HL-60/S4 treated with phorbol 12-myristate 13-acetate at 8.2 ng/mL for 4 days and 3 days (cell line): ENCODE results near the gene ZBTB20.

ENCODE experiments used
- in situ Hi-C: fragments of 300-500 bp; cut with MboI; formaldehyde crosslinking; loops from 2 replicates; pipeline ENCODE4 v1.15.0; 2022; ENCODE audit warnings: low sequenced_read_pairs

Gene ZBTB20

DNA sequence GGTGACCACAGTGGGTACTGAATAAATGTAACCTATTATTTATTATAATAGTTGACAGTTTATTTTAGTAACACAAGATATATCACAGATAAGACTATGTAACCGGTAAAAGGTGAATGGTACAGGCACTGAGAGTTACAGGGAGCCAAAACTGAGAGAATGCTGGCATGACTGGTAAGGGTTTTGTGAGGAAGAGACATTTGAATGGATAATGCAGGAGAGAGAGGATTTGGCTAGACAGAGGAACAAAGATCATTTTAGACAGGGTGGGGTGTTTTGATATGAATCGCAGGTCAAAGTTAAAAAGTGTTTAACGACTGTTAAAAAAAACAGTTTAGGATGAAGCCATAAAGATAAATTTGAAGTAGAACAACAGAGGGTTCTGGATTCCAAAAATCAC is 421.1 kb downstream of the ZBTB20 start:
- in situ Hi-C loops, result no loop called here

DNA sequence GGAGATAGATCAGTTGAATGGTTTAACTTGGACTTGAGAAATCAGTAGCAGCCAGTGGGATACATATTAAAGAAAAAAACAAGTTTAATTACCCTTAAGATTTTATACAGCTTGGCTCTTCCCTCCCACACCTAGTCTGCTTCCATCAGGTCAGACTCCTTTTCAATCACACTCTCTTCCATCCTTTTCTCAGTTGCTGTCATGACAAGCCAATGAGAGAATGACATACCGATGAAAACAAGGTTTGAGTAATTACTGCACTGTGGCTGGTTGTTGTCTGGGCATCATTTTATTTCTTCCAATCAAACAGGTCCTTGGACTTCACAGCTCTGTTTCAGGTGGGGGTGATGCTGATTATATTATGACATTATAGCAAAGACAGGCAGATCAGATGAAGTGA is 424.6 kb downstream of the ZBTB20 start:
- in situ Hi-C loops, result no loop called here

DNA sequence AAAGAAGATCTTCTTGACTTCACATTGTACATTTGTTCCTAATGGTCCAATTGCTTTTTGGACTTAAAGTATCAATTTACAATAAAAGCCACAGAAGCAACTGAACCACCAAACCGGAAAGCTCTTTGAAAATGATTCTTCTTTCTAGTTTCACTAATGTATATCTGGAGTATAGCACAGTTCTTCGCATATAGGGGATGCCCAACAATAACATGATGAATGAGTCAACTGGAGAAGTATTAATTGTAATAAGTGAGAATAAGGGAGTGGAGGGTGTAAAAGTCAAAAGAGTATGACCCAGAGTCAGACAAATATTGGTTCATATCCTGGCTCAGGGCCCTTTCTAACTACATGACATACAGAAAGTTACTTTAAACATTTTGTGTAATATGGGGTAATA is 425.2 kb downstream of the ZBTB20 start:
- in situ Hi-C loops, result no loop called here

DNA sequence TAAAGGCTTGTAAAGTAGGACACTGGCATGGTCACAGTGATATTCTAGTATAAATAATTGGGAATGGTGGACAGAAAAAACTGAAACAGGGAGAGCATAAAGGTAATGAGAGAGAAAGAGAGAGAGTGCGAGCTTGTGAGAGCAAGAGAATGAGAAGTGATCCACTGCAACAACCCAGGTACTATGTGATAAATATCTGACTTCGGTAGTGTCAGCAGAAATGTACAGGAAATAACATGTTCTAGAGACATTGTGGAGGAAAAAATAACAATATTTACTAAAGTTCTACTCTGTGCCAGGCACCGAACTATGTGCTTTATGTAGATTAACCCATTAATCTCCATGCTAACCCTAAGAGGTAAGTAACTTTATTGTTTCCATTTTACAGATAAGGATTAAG is 425.9 kb downstream of the ZBTB20 start:
- in situ Hi-C loops, result no loop called here

DNA sequence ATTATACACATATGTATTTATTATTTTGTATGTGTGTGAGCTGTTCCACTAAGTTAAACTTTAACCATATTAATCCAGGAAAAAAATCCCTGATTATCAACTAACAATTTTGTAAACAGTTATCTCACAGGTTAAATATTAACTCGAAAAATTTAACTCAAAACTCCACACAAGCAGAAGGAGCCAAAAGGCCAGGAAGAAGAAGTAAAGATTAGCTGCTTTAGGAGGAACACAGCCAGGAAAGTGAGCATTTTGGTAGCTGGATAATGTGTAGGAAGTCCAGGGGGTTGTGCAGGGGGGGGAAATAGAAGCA is 428.2 kb downstream of the ZBTB20 start:
- in situ Hi-C loops, result no loop called here

DNA sequence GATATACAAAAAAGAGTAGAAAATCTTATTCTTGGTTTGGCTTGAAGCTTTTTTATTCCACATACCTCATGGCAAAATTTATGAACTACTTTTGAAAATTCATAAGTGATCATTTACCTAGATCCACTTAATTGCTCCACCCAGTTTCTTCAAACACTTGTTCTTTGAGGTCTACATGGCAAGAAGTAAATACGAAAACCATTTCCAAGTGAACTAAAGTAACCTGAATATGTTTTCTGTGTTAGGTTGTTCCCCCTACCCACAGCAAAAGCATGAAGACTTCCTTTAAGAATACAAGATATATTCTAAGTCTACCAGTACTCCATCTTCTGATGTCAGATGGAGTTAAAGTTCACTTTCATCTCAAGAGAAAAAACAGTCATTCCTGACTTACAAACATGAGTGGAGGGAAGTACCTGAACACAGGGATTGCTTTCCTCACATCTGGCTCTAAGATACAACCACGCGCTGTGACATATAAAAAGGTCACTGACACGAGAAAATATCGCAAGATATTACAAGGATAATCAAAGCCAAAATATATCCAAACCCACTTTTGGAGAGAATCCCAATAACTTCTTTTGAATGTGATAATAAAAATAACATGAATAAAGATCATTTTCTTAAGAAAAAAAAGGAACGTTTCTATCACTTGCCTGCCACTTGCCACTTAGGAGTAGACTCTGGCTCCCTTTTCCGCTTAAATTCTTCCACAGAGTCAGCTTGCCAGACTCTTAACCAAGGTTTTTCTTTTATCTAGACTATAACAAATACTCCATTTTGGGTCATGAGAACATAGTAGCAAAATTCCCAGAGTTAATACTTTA is 428.8 kb downstream of the ZBTB20 start:
- in situ Hi-C loops, result no loop called here

DNA sequence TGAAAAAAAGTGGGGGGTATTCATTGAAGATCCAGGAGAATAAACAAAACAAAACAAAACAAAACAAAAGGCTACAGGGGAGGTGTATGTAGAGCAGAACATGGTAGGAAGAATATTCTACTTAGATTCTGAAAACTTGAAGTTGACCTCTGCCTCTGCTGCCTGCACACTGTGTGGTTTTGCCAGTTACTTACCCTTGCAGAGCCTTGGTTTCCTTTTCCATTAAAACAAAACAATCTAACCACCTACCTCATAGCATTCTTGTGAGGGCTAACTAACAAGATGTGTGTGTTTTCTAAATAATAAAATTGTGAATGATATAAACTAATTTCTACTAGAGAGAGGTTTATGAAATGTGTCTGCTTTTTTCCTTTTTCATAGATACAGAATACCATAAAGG is 430.2 kb downstream of the ZBTB20 start:
- in situ Hi-C loops, result no loop called here

DNA sequence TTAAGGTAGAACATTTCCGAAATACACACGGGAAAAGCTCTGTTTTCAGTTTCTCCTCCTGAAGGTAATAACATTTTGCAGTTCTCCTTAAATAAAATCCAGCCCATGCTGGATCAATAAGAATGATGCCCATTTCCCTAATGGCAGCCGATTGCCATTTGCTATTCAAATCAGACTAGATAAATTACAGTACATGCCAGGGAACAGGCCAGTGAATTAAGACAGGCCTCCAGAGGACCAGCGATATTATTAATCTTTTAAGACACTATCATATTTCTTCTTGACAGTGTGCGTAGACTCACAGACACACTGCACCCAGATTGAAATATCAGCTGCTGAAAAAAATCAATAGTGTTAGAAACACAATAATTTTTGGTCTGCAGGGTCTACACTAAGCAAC is 431.0 kb downstream of the ZBTB20 start:
- in situ Hi-C loops, result no loop called here

DNA sequence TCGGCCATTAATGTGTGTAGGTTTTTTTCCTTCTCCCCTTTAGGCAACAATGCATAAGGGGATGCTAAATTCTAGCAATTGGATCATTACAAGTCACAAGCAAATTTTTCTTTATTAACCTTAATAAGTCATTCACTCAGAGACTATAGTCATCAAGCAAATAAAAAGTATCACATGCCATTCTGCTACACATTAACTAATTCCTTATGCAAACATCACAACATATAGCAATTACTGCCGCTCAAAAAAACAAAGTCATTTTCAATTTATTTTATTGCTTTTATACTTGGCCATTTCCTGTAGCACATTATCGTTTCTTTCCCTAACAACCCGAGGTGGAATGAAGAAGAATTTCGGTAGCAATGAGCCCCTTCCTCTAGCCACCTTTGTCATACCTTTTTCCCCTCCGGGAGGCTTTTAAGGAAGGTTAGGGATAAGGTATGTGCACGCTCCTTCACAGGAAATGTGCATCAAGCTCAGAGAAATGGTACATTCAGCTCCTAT is 432.1 kb downstream of the ZBTB20 start:
- in situ Hi-C loops, result no loop called here

DNA sequence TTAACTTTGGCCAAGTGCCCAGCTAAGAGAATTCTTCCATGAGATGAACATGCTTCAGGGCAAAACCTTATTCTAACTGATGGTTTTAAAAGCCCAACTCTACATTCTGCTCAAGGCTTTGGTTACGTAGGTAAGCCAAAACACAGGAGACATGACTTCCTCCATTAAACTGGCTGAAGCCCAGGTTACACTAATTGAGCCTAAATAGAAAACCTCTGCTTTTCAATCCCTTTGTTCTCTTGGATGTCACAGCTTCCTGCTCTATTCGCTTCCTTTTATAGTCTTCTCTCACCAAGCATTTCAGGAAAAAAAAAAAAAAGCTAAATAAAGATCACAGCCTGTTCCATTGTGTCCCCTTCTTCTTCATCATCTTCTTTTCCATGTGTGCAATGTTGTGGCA is 432.9 kb downstream of the ZBTB20 start:
- in situ Hi-C loops, result no loop called here

DNA sequence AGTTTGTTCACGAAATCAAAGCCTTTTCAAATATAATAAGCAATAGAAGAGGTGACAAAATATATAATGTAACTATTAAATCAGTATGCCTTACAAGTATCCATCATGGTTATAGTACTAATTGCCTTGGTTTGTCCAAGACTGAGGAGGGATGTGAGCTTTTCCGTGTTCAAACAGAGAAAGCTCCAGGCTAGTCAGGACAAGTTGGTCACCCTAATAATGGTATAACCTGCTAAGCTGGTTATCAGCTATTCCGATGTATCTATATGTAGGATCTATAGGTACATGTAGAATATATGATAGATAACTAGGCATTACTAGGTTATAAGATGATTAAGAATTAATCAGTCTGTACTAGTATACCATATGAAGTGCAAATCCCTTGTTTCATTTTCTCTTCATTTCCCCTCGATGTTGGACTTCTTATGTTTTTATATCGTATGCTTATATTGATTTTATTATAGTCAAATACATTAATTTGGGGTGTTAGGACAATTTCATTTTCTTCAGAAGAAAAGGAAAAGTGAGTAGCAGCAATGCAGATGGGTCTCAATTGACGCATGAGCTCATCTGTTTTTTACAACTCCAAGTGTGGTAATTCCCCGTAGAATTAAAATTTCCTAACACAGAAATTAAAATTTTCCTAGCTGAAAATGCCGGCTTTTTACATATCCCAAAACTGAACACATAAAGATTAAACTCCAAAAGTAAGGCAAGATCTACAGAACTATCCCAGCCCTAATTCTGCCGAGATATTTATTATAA is 434.2 kb downstream of the ZBTB20 start:
- in situ Hi-C loops, result no loop called here

DNA sequence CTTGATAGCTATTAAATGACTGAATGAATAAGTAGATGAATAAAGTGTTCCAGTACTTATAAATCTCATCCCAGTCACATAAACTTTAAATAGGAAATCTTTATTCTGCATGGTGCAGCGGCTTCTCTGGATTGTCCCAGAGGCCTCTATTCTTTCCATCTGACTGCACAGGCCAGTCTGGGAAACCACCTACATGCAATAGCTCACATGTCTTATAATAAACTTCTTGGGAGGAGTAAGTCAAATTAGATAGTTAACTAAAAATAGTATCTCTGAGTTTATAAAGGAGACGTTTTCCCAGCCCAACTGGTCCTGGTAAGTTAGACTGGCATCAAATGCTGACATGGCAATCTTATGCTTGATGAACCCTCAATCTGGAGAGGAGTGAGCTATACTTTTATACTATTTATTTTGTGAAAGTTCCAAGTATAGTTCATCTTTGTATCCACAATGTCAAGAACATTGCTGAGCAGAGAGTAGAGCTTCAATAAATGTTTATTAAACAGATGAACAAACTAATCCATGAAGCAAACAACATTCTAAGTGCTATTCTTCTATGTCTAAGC is 435.7 kb downstream of the ZBTB20 start:
- in situ Hi-C loops, result no loop called here

DNA sequence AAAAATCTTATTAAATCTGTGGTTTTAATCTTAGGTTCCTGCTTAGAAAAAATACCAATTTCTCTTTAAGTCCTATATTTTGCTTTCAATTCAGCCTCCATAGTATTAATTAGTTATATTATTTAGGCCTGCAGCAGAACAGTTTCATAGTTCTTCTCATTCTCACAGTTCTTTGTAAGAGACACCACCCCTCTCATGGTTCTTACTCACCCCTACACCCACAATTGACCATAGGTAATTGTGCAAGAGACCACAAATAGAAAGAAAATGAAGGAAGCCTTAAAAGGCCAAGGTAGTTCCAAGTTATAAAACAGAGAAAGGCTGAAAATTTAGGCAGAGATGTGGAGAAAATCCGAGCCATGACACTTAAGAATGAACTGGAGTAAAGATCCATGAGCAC is 438.0 kb downstream of the ZBTB20 start:
- in situ Hi-C loops, result no loop called here

DNA sequence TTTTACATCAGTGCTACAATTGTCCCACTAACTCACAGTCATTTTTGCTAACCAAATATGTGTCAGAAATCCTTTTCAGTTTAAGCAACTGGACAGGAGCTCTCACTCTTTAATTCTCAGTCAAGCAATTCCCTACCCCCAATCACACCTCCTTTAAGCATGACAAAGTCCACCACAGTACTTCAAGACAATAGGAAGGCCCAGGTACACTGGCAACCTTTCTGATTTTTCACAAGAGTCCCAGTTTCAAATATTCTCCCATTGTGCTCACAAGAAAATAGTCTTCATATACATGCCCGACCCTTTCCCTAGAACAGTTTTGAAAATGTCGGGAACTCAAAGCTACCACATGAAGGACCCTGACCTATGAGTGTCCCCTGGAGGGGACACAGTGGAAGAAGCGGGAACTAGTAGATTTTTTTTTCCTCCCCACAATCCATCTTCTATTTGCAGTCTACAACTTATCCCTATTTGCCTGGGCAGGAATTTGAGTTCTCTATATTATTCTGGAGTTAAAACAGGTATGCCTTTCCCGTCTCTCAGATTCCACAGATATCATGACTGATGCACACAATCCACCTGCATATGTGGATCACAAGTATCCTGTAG is 439.7 kb downstream of the ZBTB20 start:
- in situ Hi-C loops, result no loop called here

DNA sequence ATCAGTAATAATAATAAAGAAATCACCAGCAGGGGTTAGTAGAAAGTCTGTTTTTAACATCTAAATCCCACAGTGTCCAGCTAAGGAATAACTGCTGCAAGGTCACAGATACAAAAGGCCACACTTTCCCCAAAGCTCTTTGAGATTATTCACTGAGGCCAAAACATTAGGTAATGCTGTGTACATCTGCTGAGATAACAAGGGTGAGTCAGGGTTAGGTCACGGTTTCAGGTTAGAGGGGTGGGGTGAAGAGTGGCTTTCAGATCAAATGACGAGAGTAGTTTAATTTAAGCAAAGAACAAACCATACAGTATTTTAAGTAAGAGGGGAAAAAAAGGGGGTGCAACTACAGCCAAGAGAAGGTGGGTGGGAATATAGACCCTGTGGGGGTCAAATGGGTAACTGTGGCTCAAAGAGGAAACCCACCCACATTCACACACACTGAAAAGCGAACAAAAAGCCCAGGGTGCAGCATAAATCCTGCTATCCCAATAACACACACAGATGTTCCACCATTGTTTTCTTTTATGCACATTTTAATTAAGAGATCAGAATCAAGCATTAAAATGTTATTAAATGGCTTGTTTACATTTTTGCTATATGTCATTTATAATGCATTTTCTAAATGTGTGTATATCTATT is 440.4 kb downstream of the ZBTB20 start:
- in situ Hi-C loops, result no loop called here

DNA sequence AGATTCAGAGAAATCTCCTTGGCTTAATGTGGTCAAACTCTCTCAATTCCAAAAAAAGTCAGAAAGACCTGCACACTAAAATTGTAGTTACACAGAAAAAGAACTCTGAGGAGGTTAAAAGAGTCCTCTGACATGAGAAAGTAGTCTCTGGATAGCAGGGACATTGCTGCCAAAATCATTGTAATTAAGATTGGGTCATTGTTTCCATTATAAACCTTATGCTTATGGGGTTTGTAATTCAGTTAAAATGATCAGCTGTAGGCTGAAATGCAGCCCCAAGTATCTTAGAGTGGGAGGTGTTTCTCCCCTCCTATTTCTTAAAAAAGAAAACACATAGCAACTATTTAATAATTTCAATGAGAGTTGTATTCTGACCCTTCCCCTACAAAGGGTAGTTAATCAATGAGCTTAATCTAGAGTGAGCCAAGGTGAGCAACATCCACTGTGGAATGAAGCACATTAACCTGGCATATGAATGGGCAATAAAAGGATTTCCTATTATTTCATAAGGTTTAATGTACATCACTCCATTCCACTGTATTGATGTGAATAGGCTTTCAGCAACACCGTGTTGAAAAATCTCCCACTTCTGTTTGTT is 446.4 kb downstream of the ZBTB20 start:
- in situ Hi-C loops, result no loop called here

DNA sequence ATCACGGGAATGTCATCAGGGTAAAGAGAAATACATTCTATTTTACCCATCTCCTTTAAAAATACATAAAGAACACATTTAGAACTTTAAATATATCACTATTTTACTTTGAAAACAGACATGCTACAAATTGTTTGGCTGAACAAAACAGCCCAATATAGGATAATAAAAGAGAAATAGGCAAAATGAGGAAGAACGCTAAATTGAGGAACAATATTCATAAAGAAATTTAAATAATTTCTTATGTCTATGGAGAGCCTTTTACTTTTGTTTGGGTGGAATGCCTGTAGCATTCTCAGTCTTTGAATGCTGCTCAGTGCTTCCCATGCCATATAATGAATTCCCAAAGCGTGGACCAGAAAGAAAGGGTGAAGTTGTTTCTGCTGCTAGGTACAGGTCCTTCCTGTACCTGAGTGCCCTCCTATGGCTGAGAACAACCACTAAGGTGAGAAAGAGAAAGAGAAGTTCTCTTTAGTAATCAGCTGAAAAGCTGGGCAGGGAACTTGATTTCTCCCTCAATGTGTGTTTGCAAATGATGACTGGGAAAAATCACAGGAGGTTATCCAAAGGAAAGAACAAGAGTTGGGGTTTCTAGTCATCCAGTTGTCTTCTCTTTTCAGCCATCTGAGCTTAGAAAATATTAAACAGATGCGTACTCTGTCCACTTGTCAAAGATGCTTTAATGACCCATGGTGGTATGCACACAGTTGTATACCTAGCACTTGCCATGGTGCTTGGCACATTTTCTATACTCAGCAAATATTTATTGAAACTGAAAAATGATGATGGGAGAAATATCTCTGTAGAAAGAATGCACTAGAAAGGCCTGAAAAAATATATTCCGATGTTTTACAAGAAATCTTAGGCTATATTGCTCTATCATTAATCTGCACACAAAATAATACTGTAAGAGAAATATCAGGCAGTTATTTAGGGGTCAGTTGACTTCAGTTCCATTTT is 448.7 kb downstream of the ZBTB20 start:
- in situ Hi-C loops, result no loop called here

DNA sequence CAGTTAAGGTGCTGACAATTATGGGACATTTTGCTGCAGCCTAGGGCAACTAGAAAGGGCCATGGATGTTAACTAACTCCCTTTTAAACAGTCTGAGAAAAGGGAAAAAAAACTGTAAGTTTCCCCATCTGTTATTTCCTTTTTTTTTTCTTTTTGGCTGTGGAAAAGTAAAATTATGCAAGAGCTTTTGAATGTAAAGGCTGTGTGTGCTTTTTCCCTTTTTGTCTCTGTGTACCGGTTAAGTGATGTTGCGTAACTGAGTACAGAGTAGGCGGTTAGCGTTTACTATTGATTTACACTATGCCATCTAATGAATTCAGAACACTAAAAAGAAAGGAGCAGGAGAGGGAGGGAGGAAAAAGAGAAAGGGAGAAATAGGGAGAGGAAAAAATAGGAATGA is 449.7 kb downstream of the ZBTB20 start:
- in situ Hi-C loops, result no loop called here

DNA sequence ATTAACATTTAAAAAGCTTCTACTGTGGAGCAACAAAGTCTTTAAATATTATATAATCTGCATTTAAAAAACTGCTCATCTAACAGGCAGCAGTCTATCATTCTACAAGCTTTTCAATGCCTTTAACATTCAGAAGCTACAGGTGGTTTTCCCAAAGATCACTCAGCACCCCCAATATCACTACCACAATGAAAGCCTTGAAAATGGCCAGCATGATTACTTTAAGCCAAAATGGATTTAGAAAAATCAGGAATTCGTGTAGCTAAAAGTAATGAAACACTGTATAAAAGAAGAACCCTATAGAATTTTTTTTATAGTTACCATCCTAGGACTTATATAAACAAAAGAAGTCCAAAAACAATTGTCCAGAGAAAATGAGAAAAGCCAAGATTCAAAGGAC is 452.8 kb downstream of the ZBTB20 start:
- in situ Hi-C loops, result no loop called here

DNA sequence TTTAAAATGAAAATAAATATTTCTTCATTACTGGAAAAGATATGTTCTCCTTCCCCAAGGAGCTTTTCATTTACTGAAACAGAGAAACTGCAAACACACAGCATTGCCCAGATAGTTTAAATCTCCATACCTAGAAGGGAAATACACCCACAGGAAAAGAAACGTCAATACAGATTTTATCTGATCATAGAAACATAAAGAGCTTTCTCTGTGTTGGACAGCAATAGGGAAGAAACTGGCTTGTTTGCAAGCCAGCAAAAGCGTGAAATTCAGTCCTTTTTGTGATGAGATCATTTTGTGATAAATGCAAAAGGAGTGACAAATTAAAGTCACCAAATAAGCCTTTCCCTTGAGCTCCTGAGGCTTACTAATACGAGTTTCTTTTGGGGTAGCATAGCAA is 455.2 kb downstream of the ZBTB20 start:
- in situ Hi-C loops, result no loop called here
